GM20000 (cell line): ENCODE results near the gene WDR41.

Source experiments
- DNase-seq: peaks from one replicate; pipeline ENCODE4 v3.0.0; 2012; ENCODE audit warnings: low spot score
- CTCF ChIP-seq: IDR thresholded peaks from 2 replicates; pipeline ENCODE4 v1.5.1; 2012; ENCODE audit warnings: mild to moderate bottlenecking, control low read depth; ENCODE audit errors: extremely low read depth, missing control alignments

WDR41 gene

GRCh38 chr5:77427998-77428397, 64.1 kb downstream of the WDR41 start:
- DNase-seq: no peak

GRCh38 chr5:77426670-77427069, 65.4 kb downstream of the WDR41 start:
- TF ChIP-seq CTCF: no peak

More at GRCh38 chr5:77427998-77428397, 64.1 kb downstream of the WDR41 start:
- no peak for TF ChIP-seq CTCF

GRCh38 chr5:77425998-77426659, 66.0 kb downstream of the WDR41 start:
- TF ChIP-seq CTCF: no peak
- no peak for DNase-seq

More at GRCh38 chr5:77426670-77427069, 65.4 kb downstream of the WDR41 start:
- no peak for DNase-seq

- DNase-seq: no peak
- no peak for TF ChIP-seq CTCF
These were observed 66.7 kb downstream of the WDR41 start for GRCh38 chr5:77425420-77425819.

GRCh38 chr5:77424921-77425320, 67.2 kb downstream of the WDR41 start:
- no peak for TF ChIP-seq CTCF
- DNase-seq: no peak

GRCh38 chr5:77423022-77423750, 68.9 kb downstream of the WDR41 start:
- TF ChIP-seq CTCF: no peak
- DNase-seq: no peak

GRCh38 chr5:77420940-77421339, 71.2 kb downstream of the WDR41 start:
- DNase-seq: no peak
- no peak for TF ChIP-seq CTCF
